Right atrium auricular region (tissue), 2 donors: ENCODE data around the gene BARHL2. TPM values are rescaled to one million over a fixed set of nuclear protein-coding genes. Genes with fewer than 3 reads are reported as not detected.

ENCODE experiments used
- DNase-seq: peaks from one replicate; pipeline ENCODE4 v3.0.0-alpha.2; 2019; ENCODE audit warnings: low spot score
- H3K27ac ChIP-seq, 2 donors: fragments of 200-600 bp; sonication (generic); 1 replicate in 1 of 2; 2 replicates in 1 of 2; pipeline ENCODE4 v1.5.1; 2016 to 2019
- H3K27me3 ChIP-seq, 2 donors: fragments of 200-600 bp; sonication (generic); one replicate each; pipeline versions ENCODE4 v1.5.1 to v1.6.0; 2017 to 2019
- H3K36me3 ChIP-seq: fragments of 200-600 bp; sonication (generic); one replicate; pipeline ENCODE4 v1.5.1; 2016
- H3K4me1 ChIP-seq, 2 donors: fragments of 200-600 bp; sonication (generic); one replicate each; pipeline versions ENCODE4 v1.5.1 to v1.6.0; 2017 to 2019
- H3K4me3 ChIP-seq, 2 donors: fragments of 200-600 bp; sonication (generic); 1 replicate in 1 of 2; 2 replicates in 1 of 2; pipeline ENCODE4 v1.5.1; 2017 to 2019; ENCODE audit warnings: mild to moderate bottlenecking in 1 of 2, moderate library complexity in 1 of 2
- H3K9me3 ChIP-seq, 2 donors: fragments of 200-600 bp; sonication (generic); one replicate each; pipeline ENCODE4 v1.5.1; 2019
- total RNA-seq, 2 donors: library from RNA; depleted of rRNA; stranded (reverse); fragments of >200 nt; gene quantifications; one replicate each; pipeline ENCODE4 v1.1.0, GENCODE V29; 2016
- TF ChIP-seq, protein P1 (sequence below), 2 donors: fragments of 200-600 bp; sonication (generic); IDR thresholded peaks; one replicate each; pipeline ENCODE4 v1.5.1; 2019; ENCODE audit warnings: antibody characterized with exemption in 2 of 2

BARHL2 gene
- total RNA-seq, 2 donors from 2014 or later = not detected

DNA sequence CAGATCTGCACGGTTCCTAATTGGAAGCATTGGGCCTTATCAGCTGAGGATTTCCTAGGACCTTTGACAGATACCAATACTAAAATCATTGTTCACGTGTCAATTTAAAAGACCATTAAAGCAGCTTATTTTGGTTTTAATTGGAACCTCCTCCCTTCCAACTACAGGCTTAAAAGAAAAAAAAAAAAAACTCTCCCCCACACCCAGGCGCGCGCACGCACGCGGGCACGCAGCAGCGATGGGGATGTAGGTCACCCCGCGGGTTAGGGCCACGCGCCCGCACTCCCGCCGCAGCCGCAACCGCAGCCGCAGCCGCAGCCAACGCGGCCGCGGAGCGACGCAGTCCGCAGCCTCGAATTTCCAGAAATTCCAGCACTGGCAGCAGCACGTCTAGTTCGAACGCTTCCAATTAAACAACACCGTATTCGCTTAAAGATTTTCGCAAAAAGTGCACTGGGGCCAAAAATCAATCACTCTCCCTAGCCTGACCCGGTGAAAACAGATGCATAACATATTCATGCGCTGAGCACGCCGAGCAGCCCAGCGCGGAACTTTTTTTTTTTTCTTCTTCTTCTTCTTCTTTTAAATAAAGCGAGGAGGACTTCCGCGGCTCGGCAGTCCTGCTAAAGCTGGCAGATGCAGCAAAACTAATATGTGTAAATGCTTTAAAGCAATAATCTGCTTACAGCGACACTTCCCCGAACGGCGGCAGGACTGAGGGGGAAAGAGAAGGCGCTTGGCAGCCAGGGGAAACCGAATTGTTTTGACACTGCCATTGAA, 13.3 kb upstream of the BARHL2 start:
- Histone ChIP-seq H3K27me3 (peaks cover 32 to 56% of the 10 kb centered on the region in 2 donors), H3K9me3 (no peaks in the 10 kb centered on the region), H3K4me1 (peaks cover 0 to 33% of the 10 kb centered on the region in 2 donors), H3K27ac (no peak overlapping the region), H3K36me3 (no peaks in the 10 kb centered on the region), H3K4me3 (peak overlapping the region in 1 of 2 donors; percentile 22)
- TF ChIP-seq, protein P1, sequence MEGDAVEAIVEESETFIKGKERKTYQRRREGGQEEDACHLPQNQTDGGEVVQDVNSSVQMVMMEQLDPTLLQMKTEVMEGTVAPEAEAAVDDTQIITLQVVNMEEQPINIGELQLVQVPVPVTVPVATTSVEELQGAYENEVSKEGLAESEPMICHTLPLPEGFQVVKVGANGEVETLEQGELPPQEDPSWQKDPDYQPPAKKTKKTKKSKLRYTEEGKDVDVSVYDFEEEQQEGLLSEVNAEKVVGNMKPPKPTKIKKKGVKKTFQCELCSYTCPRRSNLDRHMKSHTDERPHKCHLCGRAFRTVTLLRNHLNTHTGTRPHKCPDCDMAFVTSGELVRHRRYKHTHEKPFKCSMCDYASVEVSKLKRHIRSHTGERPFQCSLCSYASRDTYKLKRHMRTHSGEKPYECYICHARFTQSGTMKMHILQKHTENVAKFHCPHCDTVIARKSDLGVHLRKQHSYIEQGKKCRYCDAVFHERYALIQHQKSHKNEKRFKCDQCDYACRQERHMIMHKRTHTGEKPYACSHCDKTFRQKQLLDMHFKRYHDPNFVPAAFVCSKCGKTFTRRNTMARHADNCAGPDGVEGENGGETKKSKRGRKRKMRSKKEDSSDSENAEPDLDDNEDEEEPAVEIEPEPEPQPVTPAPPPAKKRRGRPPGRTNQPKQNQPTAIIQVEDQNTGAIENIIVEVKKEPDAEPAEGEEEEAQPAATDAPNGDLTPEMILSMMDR (IDR thresholded peaks at IDR 0.05) = no peak
- DNase-seq = no peak

DNA sequence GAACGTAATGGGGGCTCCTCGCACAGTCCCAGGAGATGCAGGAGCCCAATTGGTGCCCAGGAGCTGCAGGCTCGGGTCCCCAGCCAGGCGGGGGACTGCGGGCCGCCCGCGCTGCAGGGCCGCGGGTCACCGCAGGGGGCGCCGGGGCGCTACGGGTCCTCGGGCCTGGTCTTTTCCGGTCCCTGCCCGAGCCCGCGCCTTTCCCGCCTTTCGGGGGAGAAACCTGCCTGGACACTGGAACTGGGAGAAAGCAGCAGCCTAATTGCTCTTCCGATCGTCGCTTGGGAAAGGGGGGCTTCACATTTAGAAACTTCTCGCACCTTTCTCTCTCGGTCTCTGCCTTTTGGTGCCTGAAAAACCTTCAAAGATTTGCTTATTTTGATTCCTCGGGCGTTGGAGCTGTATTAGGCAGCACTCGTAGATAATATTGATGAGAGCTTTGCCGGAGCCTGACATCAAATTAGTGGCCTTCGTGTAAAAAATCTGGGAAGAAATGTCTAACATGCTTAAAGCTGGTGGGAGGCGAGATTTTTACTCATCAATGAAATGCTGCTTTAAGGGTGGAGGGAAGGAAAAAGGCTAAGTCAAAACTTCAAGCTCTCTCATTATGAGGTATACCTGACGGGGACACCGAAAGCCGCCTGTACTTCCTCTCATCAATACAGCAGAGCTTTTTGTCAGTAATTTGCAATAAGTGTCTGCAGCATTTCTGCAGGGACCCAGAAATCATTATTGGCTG, 12.6 kb upstream of the BARHL2 start:
- Histone ChIP-seq H3K36me3 (no peaks in the 10 kb centered on the region), H3K4me1 (peaks cover 0 to 41% of the 10 kb centered on the region in 2 donors), H3K9me3 (no peaks in the 10 kb centered on the region), H3K27ac (no peak overlapping the region), H3K27me3 (peaks cover 39 to 63% of the 10 kb centered on the region in 2 donors), H3K4me3 (no peak overlapping the region)
- no peak for DNase-seq
- TF ChIP-seq, protein P1 (IDR thresholded peaks at IDR 0.05) = peak in 1 of 2 donors; percentile 46

DNA sequence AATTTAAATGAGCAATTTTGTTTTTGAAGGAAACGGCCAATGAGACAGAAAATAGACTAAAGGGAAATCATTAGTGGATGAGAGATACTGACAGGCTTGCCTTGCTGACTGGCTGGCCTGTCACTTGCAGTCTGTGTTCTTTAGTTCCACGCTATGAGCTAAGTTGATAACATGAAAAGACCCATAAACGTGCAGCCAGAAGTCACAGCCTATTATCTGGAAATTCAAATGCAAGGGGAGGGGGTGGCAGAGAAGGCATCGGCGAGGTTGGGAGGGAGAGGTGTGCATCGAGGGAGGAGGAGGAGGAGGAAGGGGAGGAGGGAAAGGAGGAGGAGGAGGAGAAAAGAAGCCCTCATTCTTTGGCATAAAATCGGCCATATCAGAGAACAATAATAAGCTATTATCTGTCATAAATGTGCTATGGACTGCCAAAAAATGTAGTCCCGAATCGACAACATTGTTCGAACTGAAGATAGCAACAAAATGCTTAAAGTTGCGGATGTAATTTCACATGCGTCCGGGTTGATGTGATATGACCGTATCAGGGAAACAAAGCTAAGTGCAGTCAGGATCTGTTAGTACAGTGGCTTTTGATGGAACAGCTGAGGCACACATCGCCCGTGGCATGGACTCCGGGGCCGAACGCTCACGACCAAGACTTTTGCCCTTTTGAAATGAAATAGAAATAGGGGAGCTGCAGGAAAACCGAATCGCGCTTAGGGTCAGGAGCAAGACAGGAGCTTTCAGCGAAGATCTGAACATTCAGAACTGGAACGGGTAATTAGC, 11.6 kb upstream of the BARHL2 start:
- Histone ChIP-seq H3K4me1 (peaks cover 0 to 50% of the 10 kb centered on the region in 2 donors), H3K27ac (no peak overlapping the region), H3K27me3 (peaks cover 48 to 73% of the 10 kb centered on the region in 2 donors), H3K36me3 (no peaks in the 10 kb centered on the region), H3K9me3 (no peaks in the 10 kb centered on the region), H3K4me3 (no peak overlapping the region)
- DNase-seq = no peak
- TF ChIP-seq, protein P1 (IDR thresholded peaks at IDR 0.05) = no peak

DNA sequence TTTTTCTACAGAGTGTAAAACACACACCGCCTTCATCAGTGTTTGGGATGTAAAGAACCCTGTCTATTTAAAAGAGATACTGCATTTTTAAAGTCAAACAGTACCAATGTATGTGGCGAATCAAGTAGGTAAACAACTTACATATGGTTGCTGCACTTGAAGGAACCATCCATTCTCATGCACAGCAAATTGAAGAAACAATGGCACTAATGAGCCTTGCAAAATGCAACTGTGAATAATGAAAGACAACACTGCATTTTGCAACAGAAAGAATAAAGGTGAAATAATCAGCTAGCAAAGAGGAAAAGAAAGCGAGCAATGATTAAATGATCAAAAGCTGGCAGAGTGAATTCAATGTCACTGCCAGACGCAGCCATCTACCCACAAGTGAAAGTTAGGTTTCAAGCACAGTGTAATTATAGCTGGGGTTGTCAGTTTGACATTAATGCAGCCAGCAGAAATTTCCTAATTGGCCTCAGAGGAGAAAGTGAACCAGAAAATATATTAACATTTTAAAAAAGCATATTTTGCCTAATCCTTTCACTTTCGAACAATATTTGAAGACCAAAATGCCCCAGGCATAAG, 10.9 kb upstream of the BARHL2 start:
- H3K4me3 ChIP-seq = no peak overlapping the region
- H3K4me1 ChIP-seq = peaks cover 0 to 57% of the 10 kb centered on the region in 2 donors
- TF ChIP-seq, protein P1 (IDR thresholded peaks at IDR 0.05) = no peak
- H3K36me3 ChIP-seq = no peaks in the 10 kb centered on the region
- peaks cover 54 to 74% of the 10 kb centered on the region in 2 donors for H3K27me3 ChIP-seq
- no peaks in the 10 kb centered on the region for H3K9me3 ChIP-seq
- H3K27ac ChIP-seq = no peak overlapping the region
- DNase-seq = no peak

DNA sequence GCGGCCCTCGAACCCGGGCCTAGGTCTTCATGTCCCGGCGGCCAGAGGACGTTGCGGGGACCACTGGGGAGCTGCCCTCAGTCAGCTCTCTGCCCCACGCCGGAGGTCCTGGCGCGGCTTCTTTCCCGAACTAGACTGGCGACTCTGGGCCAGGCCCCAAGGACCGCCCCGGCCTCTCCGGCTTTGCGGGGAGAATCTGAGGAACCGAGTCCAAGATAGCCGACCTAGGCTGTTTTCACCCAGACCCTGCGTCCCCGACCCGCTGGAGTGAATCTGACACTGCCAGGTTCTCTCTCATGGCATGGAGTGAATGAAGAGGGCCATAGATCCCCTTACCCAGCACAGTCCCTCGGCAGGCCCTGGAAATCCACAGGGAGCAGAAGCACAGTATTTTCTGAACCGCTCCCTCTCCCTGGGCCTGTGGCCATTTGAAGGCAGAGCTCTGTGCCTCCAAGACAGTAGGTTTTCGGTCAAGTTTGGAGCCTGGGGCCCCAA, 9.9 kb upstream of the BARHL2 start:
- no peak for DNase-seq
- Histone ChIP-seq H3K27me3 (peaks cover 63 to 82% of the 10 kb centered on the region in 2 donors), H3K9me3 (no peaks in the 10 kb centered on the region), H3K27ac (no peak overlapping the region), H3K4me1 (peaks cover 0 to 57% of the 10 kb centered on the region in 2 donors), H3K36me3 (no peaks in the 10 kb centered on the region), H3K4me3 (no peak overlapping the region)
- TF ChIP-seq, protein P1 (IDR thresholded peaks at IDR 0.05) = no peak
